ENCODE data around the gene TMEM72.

DNA sequence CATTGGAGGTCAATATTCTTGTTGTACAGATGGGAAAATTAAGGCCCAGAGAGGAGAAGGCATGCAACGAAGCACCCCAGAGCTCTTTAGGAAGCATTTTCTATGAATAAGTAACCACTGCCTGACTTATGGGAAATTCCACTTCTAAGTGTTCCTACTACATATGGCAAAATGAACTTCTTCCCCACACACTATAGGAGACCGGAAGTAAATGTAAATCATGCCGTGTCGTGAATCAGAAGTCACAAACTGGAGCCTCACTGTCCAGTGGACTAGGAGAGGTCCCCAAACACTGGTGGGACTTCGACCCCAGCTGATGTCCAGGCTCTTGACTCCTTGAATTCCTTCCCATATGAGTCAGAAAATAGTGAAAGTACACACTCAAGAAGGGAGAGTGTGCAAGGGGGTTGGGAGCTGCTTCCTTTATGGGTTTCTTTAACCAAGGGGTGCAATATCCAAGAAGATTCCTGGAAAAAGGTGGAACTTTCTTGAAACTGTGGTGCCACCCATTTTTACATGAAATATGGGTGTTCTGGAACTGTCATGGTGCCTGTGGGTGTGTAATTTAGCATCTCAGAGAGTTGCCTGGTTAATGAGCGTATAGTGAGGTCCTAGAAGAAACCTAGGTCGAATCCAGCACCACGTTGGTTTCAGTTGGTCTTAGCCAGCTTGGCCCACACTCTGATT lies 55.1 kb downstream of the TMEM72 start:
- TF ChIP-seq, protein P1, sequence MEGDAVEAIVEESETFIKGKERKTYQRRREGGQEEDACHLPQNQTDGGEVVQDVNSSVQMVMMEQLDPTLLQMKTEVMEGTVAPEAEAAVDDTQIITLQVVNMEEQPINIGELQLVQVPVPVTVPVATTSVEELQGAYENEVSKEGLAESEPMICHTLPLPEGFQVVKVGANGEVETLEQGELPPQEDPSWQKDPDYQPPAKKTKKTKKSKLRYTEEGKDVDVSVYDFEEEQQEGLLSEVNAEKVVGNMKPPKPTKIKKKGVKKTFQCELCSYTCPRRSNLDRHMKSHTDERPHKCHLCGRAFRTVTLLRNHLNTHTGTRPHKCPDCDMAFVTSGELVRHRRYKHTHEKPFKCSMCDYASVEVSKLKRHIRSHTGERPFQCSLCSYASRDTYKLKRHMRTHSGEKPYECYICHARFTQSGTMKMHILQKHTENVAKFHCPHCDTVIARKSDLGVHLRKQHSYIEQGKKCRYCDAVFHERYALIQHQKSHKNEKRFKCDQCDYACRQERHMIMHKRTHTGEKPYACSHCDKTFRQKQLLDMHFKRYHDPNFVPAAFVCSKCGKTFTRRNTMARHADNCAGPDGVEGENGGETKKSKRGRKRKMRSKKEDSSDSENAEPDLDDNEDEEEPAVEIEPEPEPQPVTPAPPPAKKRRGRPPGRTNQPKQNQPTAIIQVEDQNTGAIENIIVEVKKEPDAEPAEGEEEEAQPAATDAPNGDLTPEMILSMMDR (IDR thresholded peaks at IDR 0.05) = no peak
- no peak for TF ChIP-seq POLR2AphosphoS5 (IDR thresholded peaks at IDR 0.05)
- TF ChIP-seq POLR2A (IDR thresholded peaks at IDR 0.05) = no peak
- no peak for TF ChIP-seq EP300 (IDR thresholded peaks at IDR 0.05)

Measured in sigmoid colon (tissue), 4 donors.